Brain pericyte (primary cell): ENCODE results near the gene NKD2.

Source experiments
- DNase-seq: peaks from one replicate; pipeline ENCODE4 v3.0.0-alpha.2; 2012; ENCODE audit warnings: low read depth, low spot score

Gene NKD2

DNA sequence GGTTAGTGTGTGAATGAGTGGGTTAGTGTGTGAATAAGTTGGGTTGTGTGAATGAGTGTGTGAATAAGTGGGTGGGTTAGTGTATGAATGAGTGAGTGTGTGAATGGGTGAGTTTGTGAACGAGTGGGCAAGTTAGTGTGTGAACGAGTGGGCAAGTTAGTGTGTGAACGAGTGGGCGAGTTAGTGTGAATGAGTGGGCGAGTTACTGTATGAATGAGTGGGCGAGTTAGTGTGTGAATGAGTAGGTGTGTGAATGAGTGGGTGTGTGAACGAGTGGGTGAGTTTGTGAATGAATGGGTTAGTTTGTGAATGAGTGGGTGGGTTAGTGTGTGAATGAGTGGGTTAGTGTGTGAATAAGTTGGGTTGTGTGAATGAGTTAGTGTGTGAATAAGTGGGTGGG, 34.7 kb downstream of the NKD2 start:
- no peak for DNase-seq

DNA sequence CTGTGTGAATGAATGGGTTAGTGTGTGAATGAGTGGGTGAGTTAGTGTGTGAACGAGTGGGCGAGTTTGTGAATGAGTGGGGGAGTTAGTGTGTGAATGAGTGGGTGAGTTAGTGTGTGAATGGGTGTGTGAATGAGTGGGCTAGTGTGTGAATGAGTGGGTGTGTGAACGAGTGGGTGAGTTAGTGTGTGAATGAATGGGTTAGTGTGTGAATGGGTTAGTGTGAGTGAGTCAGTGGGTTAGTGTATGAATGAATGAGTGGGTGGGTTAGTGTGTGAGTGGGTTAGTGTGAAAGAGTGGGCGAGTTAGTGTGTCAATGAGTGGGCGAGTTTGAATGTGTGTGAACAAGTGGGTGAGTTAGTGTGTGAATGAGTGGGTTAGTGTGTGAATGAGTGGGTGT, 35.5 kb downstream of the NKD2 start:
- no peak for DNase-seq

DNA sequence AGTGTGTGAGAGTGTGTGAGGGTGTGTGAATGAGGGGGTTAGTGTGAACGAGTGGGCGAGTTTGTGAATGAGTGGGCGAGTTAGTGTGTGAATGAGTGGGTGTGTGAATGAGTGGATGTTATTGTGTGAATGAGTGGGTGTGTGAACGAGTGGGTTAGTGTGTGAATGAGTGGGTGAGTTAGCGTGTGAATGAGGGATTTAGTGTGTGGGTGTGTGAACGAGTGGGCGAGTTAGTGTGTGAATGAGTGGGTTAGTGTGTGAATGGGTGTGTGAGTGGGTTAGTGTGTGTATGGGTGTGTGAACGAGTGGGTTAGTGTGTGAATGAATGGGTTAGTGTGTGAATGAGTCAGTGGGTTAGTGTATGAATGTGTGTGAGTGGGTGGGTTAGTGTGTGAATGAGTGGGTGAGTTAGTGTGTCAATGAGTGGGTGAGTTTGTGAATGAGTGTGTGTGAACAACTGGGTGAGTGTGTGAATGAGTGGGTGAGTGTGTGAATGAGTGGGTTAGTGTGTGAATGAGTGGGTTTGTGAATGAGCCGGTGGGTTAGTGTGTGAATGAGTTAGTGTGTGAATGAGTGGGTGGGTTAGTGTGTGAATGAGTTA, 37.5 kb downstream of the NKD2 start:
- no peak for DNase-seq

- DNase-seq, result no peak
Observed at GRCh38 chr5:1047332-1047965, 38.8 kb downstream of the NKD2 start.

DNA sequence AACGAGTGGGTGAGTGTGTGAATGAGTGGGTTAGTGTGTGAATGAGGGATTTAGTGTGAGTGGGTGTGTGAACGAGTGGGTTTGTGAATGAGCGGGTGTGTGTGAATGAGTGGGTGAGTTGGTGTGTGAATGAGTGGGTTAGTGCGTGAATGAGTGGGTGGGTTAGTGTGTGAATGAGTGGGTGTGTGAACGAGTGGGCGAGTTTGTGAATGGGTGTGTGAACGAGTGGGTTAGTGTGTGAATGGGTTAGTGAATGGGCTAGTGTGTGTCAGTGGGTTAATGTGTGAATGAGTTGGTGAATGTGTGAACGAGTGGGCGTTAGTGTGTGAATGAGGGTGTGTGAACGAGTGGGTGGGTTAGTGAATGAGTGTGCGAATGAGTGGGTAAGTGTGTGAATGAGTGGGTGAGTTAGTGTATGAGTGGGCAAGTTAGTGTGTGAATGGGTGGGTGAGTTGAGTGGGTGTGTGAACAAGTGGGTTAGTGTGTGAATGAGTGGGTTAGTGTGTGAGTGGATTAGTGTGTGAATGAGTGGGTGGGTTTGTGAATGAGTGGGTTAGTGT, 39.6 kb downstream of the NKD2 start:
- DNase-seq, result no peak

GRCh38 chr5:1048861-1049838, 40.5 kb downstream of the NKD2 start:
- DNase-seq, result no peak

DNA sequence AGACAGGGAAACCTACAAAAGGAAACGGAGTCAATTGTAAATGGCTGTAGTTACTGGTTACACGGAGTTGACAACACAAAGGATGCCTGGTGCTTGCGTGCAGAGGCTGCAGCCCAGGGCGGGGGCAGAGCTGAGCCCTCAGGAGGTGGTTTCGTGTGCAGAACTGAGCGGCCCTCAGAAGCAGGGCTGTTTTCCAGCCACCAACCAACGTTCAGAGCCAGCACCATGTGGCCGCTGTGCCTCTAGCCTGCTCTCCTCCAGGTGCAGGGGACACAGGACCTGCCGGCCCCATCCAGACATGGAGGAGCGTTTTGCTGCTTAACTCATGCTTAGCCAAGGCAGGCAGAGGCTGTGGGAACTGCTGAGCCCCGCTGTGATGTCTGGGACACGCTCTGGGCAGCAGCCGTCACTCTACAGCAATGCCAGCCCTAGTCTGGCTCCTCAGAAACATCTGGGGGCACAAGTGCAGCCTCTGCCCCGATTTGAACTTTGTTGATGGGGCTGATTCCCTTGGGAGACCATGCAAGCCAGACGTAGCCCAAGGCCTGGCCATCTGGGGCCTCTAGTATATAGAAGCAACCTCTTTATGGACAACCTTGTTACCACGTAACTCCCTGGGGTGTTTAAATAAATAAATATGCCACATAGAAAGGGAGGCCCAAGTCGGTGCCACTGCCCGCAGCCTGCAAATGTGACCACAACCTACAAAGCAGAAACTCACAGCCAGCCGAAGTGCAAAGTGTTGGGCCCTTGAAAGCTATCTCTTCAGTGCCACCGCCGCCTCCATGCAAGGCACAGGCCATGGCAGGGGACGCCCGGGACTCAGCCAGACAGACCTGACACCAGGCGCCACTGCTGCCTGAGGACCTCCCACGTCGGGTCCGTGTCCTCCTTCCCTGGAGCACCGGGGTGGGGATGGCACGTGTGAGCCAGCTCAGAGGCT, 42.1 kb downstream of the NKD2 start:
- DNase-seq, result no peak

- no peak for DNase-seq
Observed at GRCh38 chr5:1051366-1051720, 42.7 kb downstream of the NKD2 start.

GRCh38 chr5:1052076-1052475, 43.5 kb downstream of the NKD2 start:
- DNase-seq, result no peak

GRCh38 chr5:1052641-1053390, 44.2 kb downstream of the NKD2 start:
- no peak for DNase-seq

- DNase-seq, result no peak
Observed at GRCh38 chr5:1053391-1054017, 44.9 kb downstream of the NKD2 start.

GRCh38 chr5:1054018-1054798, 45.6 kb downstream of the NKD2 start:
- no peak for DNase-seq

DNA sequence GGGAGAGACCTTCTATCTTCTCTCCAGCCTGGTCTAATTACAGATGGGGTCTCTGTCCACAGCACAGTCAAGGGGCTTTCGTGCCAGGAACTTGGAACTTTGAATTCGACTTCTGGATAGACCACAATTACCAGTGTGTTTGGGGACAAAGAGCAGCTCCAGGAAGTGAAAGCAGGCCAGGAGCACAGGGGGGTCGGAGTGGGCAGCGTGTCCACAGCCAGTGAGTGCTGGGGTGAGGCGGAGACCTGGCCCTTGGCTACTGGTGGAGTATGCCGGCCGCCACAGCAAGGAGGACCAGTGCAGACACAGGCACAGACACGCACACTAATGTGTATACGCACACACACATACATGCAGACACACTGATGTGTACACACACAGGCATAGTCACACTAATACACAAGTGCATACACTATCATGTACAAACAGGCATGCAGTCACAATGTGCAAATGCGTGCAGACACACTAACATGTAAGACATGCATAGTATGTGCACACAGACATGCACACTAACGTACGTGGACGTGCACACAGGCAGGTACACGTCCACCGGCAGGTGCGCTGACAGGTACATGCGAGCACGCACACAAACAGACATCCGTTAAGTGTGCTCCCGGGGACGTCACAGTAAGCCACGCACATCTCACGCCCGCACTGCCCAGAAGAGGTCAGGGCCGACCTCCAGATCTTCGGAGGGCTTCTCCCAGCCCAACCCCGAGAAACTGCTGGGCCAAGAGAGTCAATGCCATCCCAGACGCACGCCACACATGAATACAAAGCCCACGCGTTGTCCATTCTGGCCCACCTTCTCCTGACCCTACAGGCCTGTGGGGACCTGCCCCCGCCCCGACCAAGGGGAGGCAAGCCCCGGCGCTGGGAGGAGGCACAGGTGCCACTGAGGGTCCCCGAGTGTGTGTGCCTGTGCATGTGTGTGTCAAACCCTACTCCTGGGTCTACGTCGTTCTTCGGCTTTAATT, 46.5 kb downstream of the NKD2 start:
- no peak for DNase-seq

- DNase-seq, result no peak
Observed at GRCh38 chr5:1055896-1056610, 47.5 kb downstream of the NKD2 start.

- no peak for DNase-seq
Observed at GRCh38 chr5:1056611-1057484, 48.2 kb downstream of the NKD2 start.

GRCh38 chr5:1057485-1058082, 49.0 kb downstream of the NKD2 start:
- no peak for DNase-seq
